ENCODE measurements around the gene CADPS2. TPM values are rescaled to one million over a fixed set of nuclear protein-coding genes. Genes with fewer than 3 reads are reported as not detected.

Gene CADPS2
- total and polyA plus RNA-seq, 2 donors (not counting 3 experiments of a cell fraction or from before 2014, with no cell fraction given) = 9.5 to 22.6 TPM

DNA sequence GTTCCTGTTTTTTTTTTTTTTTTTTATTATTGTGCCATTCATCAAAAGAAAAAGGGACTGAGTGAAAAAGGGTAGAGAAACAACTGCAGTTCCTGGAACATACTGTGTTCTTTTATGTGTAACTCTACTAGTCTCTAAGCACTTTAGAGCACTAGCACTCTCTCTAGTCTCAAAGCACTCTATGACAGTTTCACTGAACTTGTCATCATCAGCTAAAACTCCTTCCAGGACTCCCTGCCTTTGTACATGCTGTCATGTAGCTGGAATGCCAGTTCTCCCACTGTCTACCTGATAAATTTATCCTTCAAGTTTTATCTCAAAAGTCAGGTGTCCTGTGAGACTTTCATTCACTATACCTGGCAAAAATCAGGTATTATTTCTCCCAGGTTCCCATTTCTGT, 333.5 kb downstream of the CADPS2 start:
- Histone ChIP-seq H3K79me2 (ENCODE audit: control insufficient read depth, insufficient read depth, low read length) (no peaks in the 10 kb centered on the region), H2AFZ (ENCODE audit: low read depth, low read length) (no peak overlapping the region), H3K4me2 (ENCODE audit: insufficient read depth, low read length) (no peak overlapping the region), H3K4me3 (replicated peaks in 1 of 3; ENCODE audit: insufficient read depth in 1 of 3, low read depth in 1 of 3, low read length in 3 of 3) (no peak overlapping the region), H3K9me3 (replicated peaks; ENCODE audit: control insufficient read depth, insufficient read depth, low read length) (no peaks in the 10 kb centered on the region), H3K9ac (replicated peaks; ENCODE audit: extremely low read depth, insufficient read depth, low read length) (no peak overlapping the region), H3K27ac (ENCODE audit: insufficient read depth, low read depth, low read length) (no peak overlapping the region), H3K36me3 (ENCODE audit: control insufficient read depth in 2 of 2, extremely low read depth in 1 of 2, insufficient read depth in 2 of 2, low read length in 2 of 2) (no peaks in the 10 kb centered on the region), H3K4me1 (ENCODE audit: control insufficient read depth, extremely low read depth, insufficient read depth, low read length) (no peaks in the 10 kb centered on the region), H4K20me1 (replicated peaks; ENCODE audit: control insufficient read depth, extremely low read depth, insufficient read depth, low read length) (no peaks in the 10 kb centered on the region), H3K27me3 (ENCODE audit: control insufficient read depth in 2 of 2, insufficient read depth in 2 of 2, low read length in 2 of 2) (no peaks in the 10 kb centered on the region), H3K9me1 (replicated peaks; ENCODE audit: control insufficient read depth, extremely low read depth, insufficient read depth, low read length) (no peaks in the 10 kb centered on the region)
- CTCF ChIA-PET = interaction anchor here (0.7 to 1.7 kb wide), 3 partner anchors 16 to 602 kb away, joined by 3 to 4 read pairs (median 3); no protein-coding TSS in a partner anchor
- no TSS peak for BruUV-seq (replicated peaks)
- POLR2A ChIA-PET = interaction anchor here (0.7 kb wide), 1 partner anchor 416 kb away, joined by 3 read pairs; no protein-coding TSS in a partner anchor
- dilution Hi-C loops (cut with MboI; ENCODE audit: extremely low pct_ligation_motif_present, low sequenced_read_pairs) (no loop called here), intact Hi-C loops (cut with micrococcal nuclease) (loop anchor here (5.0 to 10.0 kb wide), 2 partner anchors 502 to 815 kb away; no protein-coding TSS in a partner anchor)
- DNase-seq (ENCODE audit: low read depth, low spot score) (no peak), FAIRE-seq (no peak)
- TF ChIP-seq POLR2A (IDR thresholded peaks at IDR 0.05; ENCODE audit: low read depth, low read length) = no peak
- TF ChIP-seq FOS (IDR thresholded peaks at IDR 0.05; ENCODE audit: borderline replicate concordance, insufficient read depth, low read length) = no peak

DNA sequence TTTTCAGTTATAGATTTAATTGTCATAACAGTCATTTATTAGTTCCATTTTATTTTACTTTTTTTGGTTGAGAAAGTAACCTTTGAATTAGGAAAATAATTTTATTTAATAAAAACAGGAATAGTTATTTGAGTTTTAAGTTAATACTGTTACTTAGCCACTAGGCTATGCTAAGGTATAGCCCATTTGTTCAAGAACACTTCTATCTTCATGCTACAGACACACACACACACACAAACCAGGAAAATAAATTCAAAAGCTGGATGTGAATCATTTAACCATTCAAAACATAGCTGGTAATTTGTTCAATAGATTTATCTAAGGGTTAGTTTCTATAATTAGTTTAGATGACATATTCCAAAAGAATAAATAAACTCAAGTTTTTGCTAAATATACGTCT, 335.7 kb downstream of the CADPS2 start:
- H4K20me1 ChIP-seq (replicated peaks; ENCODE audit: control insufficient read depth, extremely low read depth, insufficient read depth, low read length) = no peaks in the 10 kb centered on the region
- H3K9me1 ChIP-seq (replicated peaks; ENCODE audit: control insufficient read depth, extremely low read depth, insufficient read depth, low read length) = no peaks in the 10 kb centered on the region
- TF ChIP-seq, protein P1, sequence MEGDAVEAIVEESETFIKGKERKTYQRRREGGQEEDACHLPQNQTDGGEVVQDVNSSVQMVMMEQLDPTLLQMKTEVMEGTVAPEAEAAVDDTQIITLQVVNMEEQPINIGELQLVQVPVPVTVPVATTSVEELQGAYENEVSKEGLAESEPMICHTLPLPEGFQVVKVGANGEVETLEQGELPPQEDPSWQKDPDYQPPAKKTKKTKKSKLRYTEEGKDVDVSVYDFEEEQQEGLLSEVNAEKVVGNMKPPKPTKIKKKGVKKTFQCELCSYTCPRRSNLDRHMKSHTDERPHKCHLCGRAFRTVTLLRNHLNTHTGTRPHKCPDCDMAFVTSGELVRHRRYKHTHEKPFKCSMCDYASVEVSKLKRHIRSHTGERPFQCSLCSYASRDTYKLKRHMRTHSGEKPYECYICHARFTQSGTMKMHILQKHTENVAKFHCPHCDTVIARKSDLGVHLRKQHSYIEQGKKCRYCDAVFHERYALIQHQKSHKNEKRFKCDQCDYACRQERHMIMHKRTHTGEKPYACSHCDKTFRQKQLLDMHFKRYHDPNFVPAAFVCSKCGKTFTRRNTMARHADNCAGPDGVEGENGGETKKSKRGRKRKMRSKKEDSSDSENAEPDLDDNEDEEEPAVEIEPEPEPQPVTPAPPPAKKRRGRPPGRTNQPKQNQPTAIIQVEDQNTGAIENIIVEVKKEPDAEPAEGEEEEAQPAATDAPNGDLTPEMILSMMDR (IDR thresholded peaks at IDR 0.05; ENCODE audit: extremely low read depth in 1 of 2, insufficient read depth in 1 of 2, low read depth in 1 of 2, low read length in 2 of 2) = peak in 1 of 2 donors; percentile 20
- no peak for TF ChIP-seq JUN (IDR thresholded peaks at IDR 0.05; ENCODE audit: borderline replicate concordance, insufficient read depth, insufficient read length, low read depth)
- H3K9me3 ChIP-seq (replicated peaks; ENCODE audit: control insufficient read depth, insufficient read depth, low read length) = no peaks in the 10 kb centered on the region
- ChIA-PET POLR2A (no interaction called here), CTCF (interaction anchor here (0.5 to 2.2 kb wide), 25 partner anchors 8 to 816 kb away, joined by 3 to 18 read pairs (median 3); partner anchors contain the start of gene CADPS2)
- no peaks in the 10 kb centered on the region for H3K79me2 ChIP-seq (ENCODE audit: control insufficient read depth, insufficient read depth, low read length)
- BruUV-seq (replicated peaks) = no TSS peak
- no peaks in the 10 kb centered on the region for H3K27me3 ChIP-seq (ENCODE audit: control insufficient read depth in 2 of 2, insufficient read depth in 2 of 2, low read length in 2 of 2)
- H3K4me2 ChIP-seq (ENCODE audit: insufficient read depth, low read length) = no peak overlapping the region
- DNase-seq (ENCODE audit: low read depth, low spot score) = peak; percentile 63
- H3K4me1 ChIP-seq (ENCODE audit: control insufficient read depth, extremely low read depth, insufficient read depth, low read length) = no peaks in the 10 kb centered on the region
- no peak overlapping the region for H2AFZ ChIP-seq (ENCODE audit: low read depth, low read length)
- intact Hi-C loops (cut with micrococcal nuclease) = loop anchor here (1.0 to 10.0 kb wide), 4 partner anchors 336 to 817 kb away; partner anchors contain the start of gene CADPS2
- H3K4me3 ChIP-seq (replicated peaks in 1 of 3; ENCODE audit: insufficient read depth in 1 of 3, low read depth in 1 of 3, low read length in 3 of 3) = no peak overlapping the region
- no peaks in the 10 kb centered on the region for H3K36me3 ChIP-seq (ENCODE audit: control insufficient read depth in 2 of 2, extremely low read depth in 1 of 2, insufficient read depth in 2 of 2, low read length in 2 of 2)
- no peak overlapping the region for H3K9ac ChIP-seq (replicated peaks; ENCODE audit: extremely low read depth, insufficient read depth, low read length)
- H3K27ac ChIP-seq (ENCODE audit: insufficient read depth, low read depth, low read length) = no peak overlapping the region
- dilution Hi-C loops (cut with MboI; ENCODE audit: extremely low pct_ligation_motif_present, low sequenced_read_pairs) = no loop called here
- peak; percentile 62 for FAIRE-seq
